Smooth muscle cell of the pulmonary artery (primary cell): ENCODE measurements around the gene DPPA4. TPM values are rescaled to one million over a fixed set of nuclear protein-coding genes. Genes with fewer than 3 reads are reported as not detected.

Experiments
- total RNA-seq: library from RNA; depleted of rRNA; stranded (reverse); fragments of >200 nt; gene quantifications from 2 replicates; pipeline ENCODE4 v1.2.3, GENCODE V29; 2014

DPPA4 gene
- total RNA-seq, result under 0.01 TPM in 1 of 2 replicates, not detected in the other

GRCh38 chr3:109337393-109337792 lies at the start of gene DPPA4:
Gene DPPA4 (minus strand): TSS chr3:109337546. CDS start chr3:109337517, 29 bp downstream.

GRCh38 chr3:109316162-109316730 lies 21.1 kb downstream of the DPPA4 start, which contains the start of gene DPPA2:
Gene DPPA2 (minus strand): TSS chr3:109316517. CDS start chr3:109314542, 1,975 bp downstream.

Other genes with a start within 250 kb of the DPPA4 start
- not detected in 2 replicates for gene MORC1, start 219.4 kb downstream of the DPPA4 start, total RNA-seq
- gene C3orf85, start 200.8 kb downstream of the DPPA4 start, total RNA-seq, result not detected in 2 replicates
- gene DPPA2, start 21.0 kb downstream of the DPPA4 start, total RNA-seq, result not detected in 2 replicates